Upper lobe of left lung (tissue), 4 donors: Measurements from ENCODE around the gene MEF2A.

ENCODE experiments used
- EP300 ChIP-seq, 4 donors: sonication (generic); formaldehyde crosslinking; IDR thresholded peaks; one replicate each; pipeline ENCODE4 v1.5.1; 2017; ENCODE audit warnings: antibody characterized with exemption in 4 of 4, control low read depth in 2 of 4
- TF ChIP-seq, protein P1 (sequence below), 6 experiments: fragments of 450-650 bp in 4 of 6; fragments of 200-600 bp in 2 of 6; sonication (generic) in 2 of 6; IDR thresholded peaks; one replicate each; pipeline ENCODE4 v1.5.1; 2016 to 2019; ENCODE audit warnings: antibody characterized with exemption in 6 of 6

DNA sequence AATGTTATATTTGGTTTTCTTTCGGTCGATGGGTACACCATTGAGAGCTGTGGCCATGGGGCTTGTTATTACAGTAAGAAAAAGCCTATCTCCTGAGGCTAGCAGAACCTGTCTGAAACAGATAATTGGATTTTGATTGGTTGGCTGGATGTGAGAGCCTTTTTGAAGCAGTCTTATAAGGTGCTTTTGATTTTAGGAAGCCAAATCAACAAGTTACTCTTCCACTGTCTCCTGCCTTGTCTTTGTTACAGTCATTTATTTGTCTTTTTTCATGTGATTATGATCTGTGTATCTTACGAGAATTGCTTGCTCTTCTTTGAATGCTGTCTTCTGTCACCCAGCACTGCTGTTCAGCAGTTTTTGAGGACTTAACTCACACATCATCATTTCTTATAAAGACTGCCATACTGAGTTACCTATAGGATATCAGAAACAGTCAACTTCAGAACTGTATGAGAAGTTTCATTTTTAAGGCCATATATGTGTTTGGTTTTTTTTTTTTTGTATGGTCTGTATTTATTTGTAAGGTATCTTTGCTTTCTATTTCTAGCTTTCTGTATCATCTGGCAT is 51.1 kb downstream of the MEF2A start:
- TF ChIP-seq, protein P1, sequence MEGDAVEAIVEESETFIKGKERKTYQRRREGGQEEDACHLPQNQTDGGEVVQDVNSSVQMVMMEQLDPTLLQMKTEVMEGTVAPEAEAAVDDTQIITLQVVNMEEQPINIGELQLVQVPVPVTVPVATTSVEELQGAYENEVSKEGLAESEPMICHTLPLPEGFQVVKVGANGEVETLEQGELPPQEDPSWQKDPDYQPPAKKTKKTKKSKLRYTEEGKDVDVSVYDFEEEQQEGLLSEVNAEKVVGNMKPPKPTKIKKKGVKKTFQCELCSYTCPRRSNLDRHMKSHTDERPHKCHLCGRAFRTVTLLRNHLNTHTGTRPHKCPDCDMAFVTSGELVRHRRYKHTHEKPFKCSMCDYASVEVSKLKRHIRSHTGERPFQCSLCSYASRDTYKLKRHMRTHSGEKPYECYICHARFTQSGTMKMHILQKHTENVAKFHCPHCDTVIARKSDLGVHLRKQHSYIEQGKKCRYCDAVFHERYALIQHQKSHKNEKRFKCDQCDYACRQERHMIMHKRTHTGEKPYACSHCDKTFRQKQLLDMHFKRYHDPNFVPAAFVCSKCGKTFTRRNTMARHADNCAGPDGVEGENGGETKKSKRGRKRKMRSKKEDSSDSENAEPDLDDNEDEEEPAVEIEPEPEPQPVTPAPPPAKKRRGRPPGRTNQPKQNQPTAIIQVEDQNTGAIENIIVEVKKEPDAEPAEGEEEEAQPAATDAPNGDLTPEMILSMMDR (IDR thresholded peaks at IDR 0.05) = no peak
- no peak for TF ChIP-seq EP300 (IDR thresholded peaks at IDR 0.05)
